GM18868 (cell line): ENCODE measurements around the gene MAN2B2.

Experiments
- ATAC-seq: cut with Tn5 transposase; IDR thresholded peaks from one replicate; pipeline ENCODE4 v1.9.1; 2021; ENCODE audit warnings: mild to moderate bottlenecking, moderate library complexity; ENCODE audit not compliant: unreplicated experiment

MAN2B2 gene

DNA sequence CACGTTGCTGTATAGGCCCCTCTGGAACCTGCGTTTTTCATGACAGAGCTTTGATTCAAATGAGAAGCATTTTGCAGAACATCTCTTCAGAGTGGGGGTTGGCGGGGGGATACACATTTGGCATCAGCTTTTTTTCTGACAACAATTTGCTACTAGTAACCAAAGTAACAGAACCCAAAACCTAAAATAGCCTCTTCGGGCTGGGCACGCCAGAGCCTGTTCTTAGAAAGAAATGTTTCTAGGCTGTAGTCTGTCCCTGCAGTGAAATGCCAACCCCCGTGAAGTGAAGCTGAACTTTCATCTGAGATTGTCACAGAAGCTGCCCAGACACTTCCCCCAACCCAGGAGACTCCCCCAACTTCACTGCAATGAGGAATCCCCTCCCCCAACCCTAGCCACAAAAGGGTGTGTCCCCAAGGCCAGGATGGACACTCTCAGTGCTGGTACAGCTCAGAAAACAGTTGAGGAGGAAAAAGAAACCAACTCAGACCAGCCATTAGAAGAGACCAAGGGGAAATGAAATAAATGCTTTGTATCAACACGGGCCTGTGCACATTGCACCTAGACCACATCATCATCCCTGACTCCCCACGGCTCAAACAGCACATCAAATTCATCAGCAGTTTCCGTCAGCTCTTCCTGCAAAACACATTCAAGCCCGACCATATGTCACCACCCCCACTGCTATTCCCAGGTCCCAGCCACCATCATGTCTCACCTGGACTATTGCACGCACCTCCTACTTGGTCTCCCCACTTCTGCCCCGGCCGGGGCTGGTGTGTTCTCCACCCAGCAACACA lies 8.4 kb upstream of the MAN2B2 start:
- ATAC-seq, result no peak

- no peak for ATAC-seq
These were observed 7.8 kb upstream of the MAN2B2 start for GRCh38 chr4:6567218-6567617.

- ATAC-seq, result no peak
These were observed 6.8 kb upstream of the MAN2B2 start for GRCh38 chr4:6568148-6568547.

GRCh38 chr4:6568689-6569332 lies 6.2 kb upstream of the MAN2B2 start:
- ATAC-seq, result no peak

- no peak for ATAC-seq
These were observed 3.4 kb upstream of the MAN2B2 start for GRCh38 chr4:6571608-6572007.

DNA sequence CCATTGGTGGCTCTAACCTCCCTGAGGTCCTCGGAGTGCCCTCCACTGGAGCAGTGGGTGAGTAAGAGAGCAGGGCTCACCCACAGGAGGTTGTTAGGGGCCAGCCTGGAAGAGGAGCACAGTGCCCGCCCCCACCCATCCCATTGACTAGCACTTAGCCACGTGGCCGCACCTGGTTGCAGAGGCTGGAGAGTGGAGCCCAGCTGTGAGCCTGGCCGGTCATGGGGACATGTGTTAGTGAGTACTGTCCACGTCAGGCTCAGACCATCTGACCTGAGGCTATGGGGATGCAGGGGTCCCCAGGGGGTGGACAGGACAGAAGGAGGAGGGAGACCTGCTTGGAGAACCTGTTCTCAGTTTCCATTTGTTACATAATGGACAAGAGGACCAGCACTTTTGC lies 1.4 kb upstream of the MAN2B2 start:
- ATAC-seq, result no peak

- no peak for ATAC-seq
These were observed 823 bp upstream of the MAN2B2 start for GRCh38 chr4:6573986-6574746.

- ATAC-seq, result no peak
These were observed 683 bp downstream of the MAN2B2 start for GRCh38 chr4:6575503-6576240.

DNA sequence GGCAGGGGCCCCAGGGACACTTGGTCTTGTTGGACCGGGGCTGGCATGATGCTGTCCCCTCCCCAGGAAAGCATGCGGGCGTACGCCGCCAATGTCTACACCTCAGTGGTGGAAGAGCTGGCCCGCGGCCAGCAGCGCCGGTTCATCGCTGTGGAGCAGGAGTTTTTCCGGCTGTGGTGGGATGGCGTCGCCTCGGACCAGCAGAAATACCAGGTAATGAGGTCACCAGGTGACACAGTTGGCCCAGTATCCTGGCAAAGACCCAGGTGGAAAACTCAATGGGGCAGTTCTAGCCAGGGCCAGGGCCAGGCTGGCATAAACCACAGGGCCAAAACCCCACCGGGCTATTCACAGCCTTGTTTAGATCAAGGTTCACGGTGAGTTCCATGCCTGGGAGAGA lies 1.5 kb downstream of the MAN2B2 start:
- ATAC-seq, result no peak

DNA sequence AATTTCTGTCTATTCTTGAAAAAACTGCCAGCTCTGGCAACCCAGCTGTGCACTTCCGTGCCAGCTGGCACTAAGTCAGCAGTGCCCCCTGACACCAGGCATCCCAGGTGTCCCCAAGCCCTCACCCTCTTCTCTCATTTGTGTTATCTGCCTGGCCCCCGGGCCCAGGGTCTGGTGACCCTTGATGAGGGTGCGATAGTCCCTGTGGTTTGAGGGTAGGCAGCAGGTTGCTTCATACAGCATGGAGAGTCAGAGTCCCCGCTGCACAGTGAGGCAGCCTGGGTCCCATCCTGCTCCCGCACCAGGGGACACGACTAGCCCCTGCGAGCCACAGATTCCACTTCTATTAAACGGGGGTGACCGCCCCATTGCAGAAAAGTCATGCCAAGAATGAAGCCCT lies 1.9 kb downstream of the MAN2B2 start:
- no peak for ATAC-seq

DNA sequence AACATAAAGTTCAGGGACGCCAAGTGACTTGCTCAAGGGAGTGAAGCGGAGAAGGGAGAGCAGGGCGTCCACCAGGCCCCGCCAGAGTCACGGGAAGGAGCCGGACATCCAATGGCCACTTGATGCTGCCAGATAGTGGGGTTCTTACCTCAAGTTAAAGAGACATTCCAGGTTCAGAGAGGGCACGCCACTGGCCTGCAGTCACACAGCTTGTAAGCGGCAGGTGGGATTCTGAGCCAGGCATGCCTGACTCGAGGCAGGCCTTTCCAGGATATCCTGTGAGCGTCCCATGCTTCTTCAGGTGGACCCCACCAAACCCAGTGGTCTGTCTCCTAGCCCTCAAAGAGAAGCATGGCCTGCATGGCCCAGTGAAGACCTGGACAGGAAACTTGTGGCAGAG lies 2.4 kb downstream of the MAN2B2 start:
- no peak for ATAC-seq

DNA sequence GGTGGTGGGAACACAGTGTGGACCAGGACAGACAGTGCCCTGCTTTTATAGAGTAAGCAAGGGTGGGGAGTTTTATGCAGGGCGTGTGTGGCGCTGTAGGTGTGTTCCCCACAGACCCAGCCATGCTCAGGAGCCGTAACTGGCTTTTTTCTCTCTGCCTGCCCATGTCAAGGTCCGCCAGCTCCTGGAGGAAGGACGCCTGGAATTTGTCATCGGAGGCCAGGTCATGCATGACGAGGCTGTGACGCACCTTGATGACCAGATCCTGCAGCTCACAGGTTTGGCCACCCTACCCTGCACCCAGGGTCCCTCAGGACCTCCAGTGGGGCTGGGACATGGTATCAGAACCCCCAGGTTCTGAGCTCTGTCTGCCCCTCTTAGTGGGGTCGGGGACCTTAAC lies 3.2 kb downstream of the MAN2B2 start:
- ATAC-seq, result no peak

DNA sequence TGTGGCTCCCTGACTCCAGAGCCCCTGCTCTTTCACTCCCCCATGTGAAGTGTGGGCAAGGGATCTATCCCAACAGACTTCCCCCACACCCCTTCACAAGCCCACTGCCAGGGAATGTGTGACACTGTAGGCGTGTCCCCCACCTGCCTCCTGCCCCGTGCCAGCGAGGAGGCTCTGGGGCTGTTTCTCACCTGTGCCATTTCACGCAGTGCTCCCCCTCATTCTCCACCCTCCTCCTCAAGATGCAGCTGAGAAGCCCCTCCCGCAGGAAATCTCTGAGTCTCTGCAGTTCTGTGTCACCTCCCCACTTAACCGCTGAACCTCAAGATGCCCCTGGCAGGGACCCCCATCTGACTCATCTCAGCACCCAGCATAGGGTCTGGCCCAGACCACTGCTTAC lies 5.4 kb downstream of the MAN2B2 start:
- ATAC-seq, result no peak

DNA sequence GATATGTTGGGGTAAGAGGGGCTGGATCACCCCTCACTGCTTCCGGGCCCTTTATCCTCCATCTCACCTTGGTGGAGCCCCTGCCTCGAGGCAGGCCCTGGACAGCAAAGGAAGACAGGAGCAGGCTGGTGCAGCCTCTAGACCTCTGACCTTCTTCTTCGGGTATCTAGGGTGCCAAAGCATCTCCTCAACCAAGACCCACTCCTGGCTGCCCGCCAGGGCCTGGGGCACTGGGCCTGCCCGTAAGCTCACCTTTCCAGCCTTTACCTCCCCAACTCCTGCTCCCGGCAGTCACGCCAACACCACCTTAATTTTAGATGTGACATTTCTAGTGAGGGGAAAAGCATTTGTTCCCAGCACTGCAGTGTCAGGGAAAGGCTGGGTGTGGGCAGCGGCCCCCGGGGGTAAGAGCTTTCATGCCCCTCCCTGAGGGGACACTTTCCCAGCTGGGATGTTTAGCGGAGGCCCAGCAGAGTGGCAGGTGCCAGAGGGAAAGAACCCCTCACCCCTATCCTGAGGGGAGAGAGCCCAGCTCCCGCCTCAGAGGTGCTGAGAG lies 6.7 kb downstream of the MAN2B2 start:
- no peak for ATAC-seq

GRCh38 chr4:6582889-6583490 lies 8.0 kb downstream of the MAN2B2 start:
- ATAC-seq, result no peak

DNA sequence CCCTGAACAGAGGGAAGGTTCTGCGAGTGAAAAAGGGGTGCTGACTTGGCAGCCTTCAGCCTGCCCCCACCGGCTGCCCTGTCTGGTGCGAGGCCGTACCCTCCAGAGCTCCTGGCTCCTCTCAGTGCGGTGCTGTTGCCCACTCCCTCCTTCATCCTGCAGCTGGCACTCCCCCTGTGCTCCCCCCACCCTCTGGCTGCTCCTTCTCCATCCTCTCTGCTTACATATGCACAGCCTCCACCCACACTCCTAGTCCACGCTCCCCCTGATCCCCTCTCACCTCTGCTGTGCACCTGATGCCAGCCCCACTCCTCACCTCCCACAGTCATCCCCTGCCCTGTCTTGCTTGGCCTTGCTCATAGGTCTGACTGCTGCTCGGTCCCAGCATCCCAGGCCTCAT lies 9.9 kb downstream of the MAN2B2 start:
- ATAC-seq, result no peak

DNA sequence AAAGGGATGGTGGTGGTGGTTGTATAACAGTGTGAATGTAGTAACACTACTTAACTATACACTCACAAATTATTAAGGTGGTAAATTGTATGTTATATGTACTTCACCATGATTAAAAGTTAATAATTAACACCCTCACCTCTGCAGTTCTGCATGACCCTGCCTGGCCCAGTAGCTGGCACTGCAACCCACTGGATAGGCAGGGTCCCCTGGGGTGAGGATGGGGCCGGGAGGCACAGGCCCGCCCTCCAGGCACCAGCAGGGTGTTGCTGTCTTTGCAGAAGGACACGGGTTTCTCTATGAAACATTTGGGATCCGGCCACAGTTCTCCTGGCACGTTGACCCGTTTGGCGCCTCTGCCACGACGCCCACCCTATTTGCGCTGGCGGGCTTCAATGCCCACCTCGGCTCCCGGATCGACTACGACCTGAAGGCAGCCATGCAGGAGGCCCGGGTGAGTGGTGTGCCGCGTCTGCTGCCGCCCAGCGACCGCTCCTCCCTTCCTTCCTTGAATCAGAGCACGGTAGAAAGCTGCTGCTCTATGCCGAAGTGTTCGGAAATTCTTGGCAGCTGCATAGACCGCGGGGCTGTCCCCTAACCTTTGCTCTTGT lies 11.8 kb downstream of the MAN2B2 start:
- ATAC-seq, result no peak

DNA sequence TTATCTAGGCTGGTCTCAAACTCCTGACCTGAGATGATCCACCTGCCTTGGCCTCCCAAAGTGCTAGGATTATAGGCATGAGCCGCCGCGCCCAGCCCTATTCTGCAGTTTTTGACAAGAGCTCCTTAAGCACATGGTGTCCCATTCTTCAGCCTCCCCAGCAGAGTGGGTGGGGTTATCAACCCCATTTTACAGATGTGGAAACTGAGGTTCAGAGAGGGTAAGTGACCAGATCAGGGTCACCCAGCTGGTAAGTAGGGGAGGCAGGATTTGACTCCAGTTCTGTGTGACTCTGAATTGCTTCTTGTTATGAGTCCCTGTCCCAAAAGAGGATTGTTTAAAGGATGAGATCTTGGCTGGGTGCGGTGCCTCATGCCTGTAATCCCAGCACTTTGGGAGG lies 14.5 kb downstream of the MAN2B2 start:
- ATAC-seq, result no peak

DNA sequence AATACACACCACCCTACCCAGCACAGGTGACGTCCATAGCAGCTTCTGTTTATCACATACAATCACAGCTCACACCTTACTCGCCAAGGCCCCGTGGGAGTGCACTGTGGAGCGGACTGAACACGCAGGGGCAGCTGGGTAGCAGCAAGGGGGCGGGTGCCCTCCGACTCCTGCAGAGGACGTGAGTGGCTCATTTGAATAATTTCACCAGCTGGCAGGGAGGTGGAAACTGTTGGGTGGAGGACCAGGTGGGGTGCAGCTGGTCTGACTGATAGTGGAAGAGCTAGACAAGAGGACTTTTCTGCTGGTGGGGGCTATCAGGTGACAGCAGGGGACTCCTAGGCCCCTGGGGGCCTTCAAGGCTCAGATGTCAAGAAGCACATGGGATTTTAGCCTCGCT lies 16.3 kb downstream of the MAN2B2 start:
- ATAC-seq, result no peak

GRCh38 chr4:6591781-6592180 lies 16.8 kb downstream of the MAN2B2 start:
- ATAC-seq, result no peak
